NCI-H446 treated with DMSO at 0.1 percent for 48 hours (cell line): ENCODE measurements around the gene PLCG2.
"Not testable (repeated sequence)": the region's sequence is repeated elsewhere in the genome, so short reads cannot be mapped to it uniquely, and the experiment has no call there.

ENCODE experiments used
- DNase-seq: peaks from one replicate; lab custom pipeline; 2025; lab: John Stamatoyannopoulos, UW

The PLCG2 gene

GRCh38 chr16:81997738-81998137, 218.6 kb downstream of the PLCG2 start:
- no peak for DNase-seq

GRCh38 chr16:82002831-82003230, 223.7 kb downstream of the PLCG2 start:
- DNase-seq, result no peak

- DNase-seq, result no peak
Measured at GRCh38 chr16:82004601-82005000, 225.5 kb downstream of the PLCG2 start.

GRCh38 chr16:82005027-82005830, 226.1 kb downstream of the PLCG2 start:
- DNase-seq, result no peak

- DNase-seq, result no peak
Measured at GRCh38 chr16:82006036-82006435, 226.9 kb downstream of the PLCG2 start.

GRCh38 chr16:82007189-82007588, 228.1 kb downstream of the PLCG2 start:
- no peak for DNase-seq

- no peak for DNase-seq
Measured at GRCh38 chr16:82008957-82009592, 230.0 kb downstream of the PLCG2 start.

- not testable (repeated sequence) for DNase-seq
Measured at GRCh38 chr16:82009789-82010188, 230.7 kb downstream of the PLCG2 start.

- DNase-seq, result no peak
Measured at GRCh38 chr16:82010649-82011048, 231.6 kb downstream of the PLCG2 start.

- no peak for DNase-seq
Measured at GRCh38 chr16:82011199-82011641, 232.1 kb downstream of the PLCG2 start, which contains the start of gene SDR42E1. Gene SDR42E1, minus strand, starts transcription at chr16:82011470. Its CDS starts 10,612 bp downstream, at chr16:82000858.
